ENCODE measurements around the gene EFNA2.
"Not testable (repeated sequence)": the region's sequence is repeated elsewhere in the genome, so short reads cannot be mapped to it uniquely, and the experiment has no call there.

EFNA2 gene

GRCh38 chr19:1327125-1327524, 41.5 kb downstream of the EFNA2 start:
- H3K79me2 ChIP-seq, result no peaks in the 10 kb centered on the region
- H3K27ac ChIP-seq, result no peak overlapping the region
- H3K9ac ChIP-seq, result no peak overlapping the region
- no peaks in the 10 kb centered on the region for H3K27me3 ChIP-seq (ENCODE audit: control insufficient read depth, insufficient read depth, low read length)
- H3K36me3 ChIP-seq (ENCODE audit: control insufficient read depth, insufficient read depth, low read length), result no peaks in the 10 kb centered on the region
- H3K4me2 ChIP-seq (ENCODE audit: low read length), result no peak overlapping the region
- no peaks in the 10 kb centered on the region for H3K9me3 ChIP-seq (ENCODE audit: control insufficient read depth, low read length)
- no peaks in the 10 kb centered on the region for H3K4me1 ChIP-seq
- TF ChIP-seq CTCF (IDR thresholded peaks at IDR 0.05), result no peak
- H2AFZ ChIP-seq, result no peak overlapping the region
- H3K4me3 ChIP-seq (ENCODE audit: low read depth, low read length), result no peak overlapping the region

- H3K27ac ChIP-seq; H3K9me3 ChIP-seq (ENCODE audit: control insufficient read depth, low read length); H3K36me3 ChIP-seq (ENCODE audit: control insufficient read depth, insufficient read depth, low read length); H3K27me3 ChIP-seq (ENCODE audit: control insufficient read depth, insufficient read depth, low read length); H3K9ac ChIP-seq; H3K4me2 ChIP-seq (ENCODE audit: low read length); H2AFZ ChIP-seq; H3K79me2 ChIP-seq; H3K4me1 ChIP-seq; H3K4me3 ChIP-seq (ENCODE audit: low read depth, low read length): not testable (repeated sequence)
These were observed 46.5 kb downstream of the EFNA2 start for GRCh38 chr19:1332208-1332607.

GRCh38 chr19:1336079-1336684, 50.5 kb downstream of the EFNA2 start:
- Histone ChIP-seq H3K27me3 (ENCODE audit: control insufficient read depth, insufficient read depth, low read length) (no peaks in the 10 kb centered on the region), H3K4me2 (ENCODE audit: low read length) (no peak overlapping the region), H3K36me3 (ENCODE audit: control insufficient read depth, insufficient read depth, low read length) (no peaks in the 10 kb centered on the region), H3K9me3 (ENCODE audit: control insufficient read depth, low read length) (no peaks in the 10 kb centered on the region), H3K9ac (no peak overlapping the region), H3K4me3 (ENCODE audit: low read depth, low read length) (no peak overlapping the region), H3K79me2 (no peaks in the 10 kb centered on the region), H3K4me1 (no peaks in the 10 kb centered on the region), H3K27ac (no peak overlapping the region), H2AFZ (no peak overlapping the region)
- TF ChIP-seq CTCF (IDR thresholded peaks at IDR 0.05), result no peak

- H3K79me2 ChIP-seq, result no peaks in the 10 kb centered on the region
- H3K36me3 ChIP-seq (ENCODE audit: control insufficient read depth, insufficient read depth, low read length), result no peaks in the 10 kb centered on the region
These were observed 55.2 kb downstream of the EFNA2 start for GRCh38 chr19:1340681-1341469.

GRCh38 chr19:1343041-1343440, 57.4 kb downstream of the EFNA2 start:
- no peak for TF ChIP-seq CTCF (IDR thresholded peaks at IDR 0.05)
- Histone ChIP-seq H3K36me3 (ENCODE audit: control insufficient read depth, insufficient read depth, low read length) (no peaks in the 10 kb centered on the region), H3K27ac (no peak overlapping the region), H3K27me3 (ENCODE audit: control insufficient read depth, insufficient read depth, low read length) (no peaks in the 10 kb centered on the region), H3K4me2 (ENCODE audit: low read length) (no peak overlapping the region), H3K9me3 (ENCODE audit: control insufficient read depth, low read length) (no peaks in the 10 kb centered on the region), H3K4me3 (ENCODE audit: low read depth, low read length) (no peak overlapping the region), H3K9ac (no peak overlapping the region), H2AFZ (no peak overlapping the region), H3K4me1 (no peaks in the 10 kb centered on the region), H3K79me2 (no peaks in the 10 kb centered on the region)

More at GRCh38 chr19:1340681-1341469, 55.2 kb downstream of the EFNA2 start:
- Histone ChIP-seq H2AFZ (no peak overlapping the region), H3K9ac (no peak overlapping the region), H3K4me3 (ENCODE audit: low read depth, low read length) (no peak overlapping the region), H3K27me3 (ENCODE audit: control insufficient read depth, insufficient read depth, low read length) (no peaks in the 10 kb centered on the region), H3K27ac (no peak overlapping the region), H3K9me3 (ENCODE audit: control insufficient read depth, low read length) (no peaks in the 10 kb centered on the region), H3K4me1 (no peaks in the 10 kb centered on the region), H3K4me2 (ENCODE audit: low read length) (no peak overlapping the region)
- no peak for TF ChIP-seq CTCF (IDR thresholded peaks at IDR 0.05)
